GM08714 (cell line): ENCODE data around the gene PCDHGA12.
"Not testable (repeated sequence)": the region's sequence is repeated elsewhere in the genome, so short reads cannot be mapped to it uniquely, and the experiment has no call there.

ENCODE experiments used
- H3K4me3 ChIP-seq: fragments of 200-500 bp; sonication (Bioruptor generic); 2 replicates; pipeline ENCODE4 v1.5.1; 2014; ENCODE audit warnings: mild to moderate bottlenecking, low read length, inconsistent platforms
- ZNF274 ChIP-seq: IDR thresholded peaks from 2 replicates; pipeline ENCODE4 v1.6.1; 2012; ENCODE audit warnings: mild to moderate bottlenecking, low read depth, low read length

PCDHGA12 gene

DNA sequence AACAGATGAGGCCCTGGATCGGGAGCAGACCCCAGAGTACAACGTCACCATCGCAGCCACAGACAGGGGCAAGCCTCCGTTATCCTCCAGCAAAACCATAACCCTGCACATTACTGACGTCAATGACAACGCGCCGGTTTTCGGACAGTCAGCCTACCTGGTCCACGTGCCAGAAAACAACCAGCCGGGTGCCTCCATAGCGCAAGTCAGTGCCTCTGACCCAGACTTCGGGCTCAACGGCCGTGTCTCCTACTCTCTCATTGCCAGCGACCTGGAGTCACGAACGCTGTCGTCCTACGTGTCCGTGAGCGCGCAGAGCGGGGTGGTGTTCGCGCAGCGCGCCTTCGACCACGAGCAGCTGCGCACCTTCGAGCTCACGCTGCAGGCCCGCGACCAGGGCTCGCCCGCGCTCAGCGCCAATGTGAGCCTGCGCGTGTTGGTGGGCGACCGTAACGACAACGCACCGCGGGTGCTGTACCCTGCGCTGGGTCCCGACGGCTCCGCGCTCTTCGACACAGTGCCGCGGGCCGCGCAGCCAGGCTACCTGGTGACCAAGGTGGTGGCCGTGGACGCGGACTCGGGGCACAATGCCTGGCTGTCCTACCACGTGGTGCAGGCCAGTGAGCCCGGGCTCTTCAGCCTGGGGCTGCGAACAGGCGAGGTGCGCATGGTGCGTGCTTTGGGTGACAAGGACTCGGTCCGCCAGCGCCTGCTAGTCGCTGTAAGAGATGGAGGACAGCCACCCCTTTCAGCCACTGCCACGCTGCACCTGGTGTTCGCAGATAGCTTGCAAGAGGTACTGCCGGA is 11.0 kb upstream of the PCDHGA12 start:
- H3K4me3 ChIP-seq = no peak overlapping the region
- no peak for TF ChIP-seq ZNF274

DNA sequence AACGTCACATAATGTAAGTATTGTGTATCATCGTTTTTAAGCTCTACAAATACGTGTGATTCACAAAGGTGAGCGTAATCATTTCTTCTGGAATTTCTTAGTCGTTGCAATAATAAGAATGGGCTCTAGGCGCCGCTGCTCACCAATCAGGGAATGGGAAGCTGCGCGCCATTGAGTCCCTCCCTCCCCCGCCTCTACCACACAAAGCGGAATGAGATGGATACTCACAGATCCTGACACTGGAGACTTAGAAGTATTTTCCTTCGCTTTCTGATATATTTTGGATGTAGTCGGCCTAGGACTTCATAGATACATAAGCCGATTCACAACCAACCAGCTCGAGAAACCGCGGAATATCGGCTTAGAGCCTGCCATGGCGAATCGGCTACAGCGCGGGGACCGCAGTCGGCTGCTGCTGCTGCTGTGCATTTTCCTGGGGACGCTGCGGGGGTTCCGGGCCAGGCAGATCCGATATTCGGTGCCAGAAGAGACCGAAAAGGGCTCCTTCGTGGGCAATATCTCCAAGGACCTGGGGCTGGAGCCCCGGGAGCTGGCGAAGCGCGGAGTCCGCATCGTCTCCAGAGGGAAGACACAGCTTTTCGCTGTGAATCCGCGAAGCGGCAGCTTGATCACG is 9.3 kb upstream of the PCDHGA12 start, which contains the start of gene PCDHGA11:
Gene PCDHGA11, plus strand, starts transcription at position 197 of the 634 bp plus-strand sequence. Its CDS starts 177 bp downstream, at position 374.
- TF ChIP-seq ZNF274 = no peak
- peak within 1 kb of the TSS; percentile 56 for H3K4me3 ChIP-seq

DNA sequence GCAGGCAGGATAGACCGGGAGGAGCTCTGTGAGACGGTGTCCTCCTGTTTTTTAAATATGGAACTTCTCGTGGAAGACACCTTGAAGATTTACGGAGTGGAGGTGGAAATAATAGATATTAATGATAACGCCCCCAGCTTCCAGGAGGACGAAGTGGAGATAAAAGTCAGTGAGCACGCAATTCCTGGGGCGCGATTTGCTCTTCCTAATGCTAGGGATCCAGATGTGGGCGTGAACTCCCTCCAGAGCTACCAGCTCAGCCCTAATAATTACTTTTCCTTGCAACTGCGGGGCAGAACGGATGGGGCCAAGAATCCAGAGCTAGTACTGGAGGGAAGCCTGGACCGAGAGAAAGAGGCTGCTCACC is 8.8 kb upstream of the PCDHGA12 start:
- H3K4me3 ChIP-seq = peak overlapping the region; percentile 56
- no peak for TF ChIP-seq ZNF274

DNA sequence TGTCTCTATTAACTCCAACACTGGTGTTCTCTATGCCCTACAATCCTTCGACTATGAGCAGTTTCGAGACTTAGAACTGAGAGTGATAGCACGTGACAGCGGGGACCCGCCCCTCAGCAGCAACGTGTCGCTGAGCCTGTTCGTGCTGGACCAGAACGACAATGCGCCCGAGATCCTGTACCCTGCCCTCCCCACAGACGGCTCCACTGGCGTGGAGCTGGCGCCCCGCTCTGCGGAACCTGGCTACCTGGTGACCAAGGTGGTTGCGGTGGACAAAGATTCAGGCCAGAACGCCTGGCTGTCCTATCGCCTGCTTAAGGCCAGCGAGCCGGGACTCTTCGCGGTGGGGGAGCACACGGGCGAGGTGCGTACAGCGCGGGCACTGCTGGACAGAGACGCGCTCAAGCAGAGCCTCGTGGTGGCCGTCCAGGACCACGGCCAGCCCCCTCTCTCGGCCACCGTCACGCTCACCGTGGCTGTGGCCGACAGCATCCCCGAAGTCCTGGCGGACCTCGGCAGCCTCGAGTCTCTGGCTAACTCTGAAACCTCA is 7.5 kb upstream of the PCDHGA12 start:
- no peak overlapping the region for H3K4me3 ChIP-seq
- no peak for TF ChIP-seq ZNF274

DNA sequence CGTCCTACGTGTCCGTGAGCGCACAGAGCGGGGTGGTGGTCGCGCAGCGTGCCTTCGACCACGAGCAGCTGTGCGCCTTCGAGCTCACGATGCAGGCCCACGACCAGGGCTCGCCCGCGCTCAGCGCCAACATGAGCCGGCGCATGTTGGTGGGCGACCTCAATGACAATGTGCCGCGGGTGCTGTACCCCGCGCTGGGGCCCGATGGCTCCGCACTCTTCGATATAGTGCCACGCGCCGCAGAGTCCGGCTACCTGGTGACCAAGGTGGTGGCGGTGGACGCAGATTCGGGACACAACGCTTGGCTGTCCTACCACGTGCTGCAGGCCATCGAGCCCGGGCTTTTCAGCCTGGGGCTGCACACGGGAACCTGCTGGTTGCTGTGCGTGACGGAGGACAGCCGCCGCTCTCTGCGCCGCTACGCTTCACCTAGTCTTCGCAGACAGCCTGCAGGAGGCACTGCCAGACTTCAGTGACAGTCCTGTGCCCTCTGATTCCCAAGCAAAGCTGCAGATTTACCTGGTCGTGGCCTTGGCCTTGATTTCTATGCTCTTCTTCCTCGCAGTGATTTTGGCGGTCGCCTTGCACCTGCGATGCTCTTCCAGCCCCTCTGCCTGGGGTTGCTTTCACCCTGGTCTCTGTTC is 2.4 kb upstream of the PCDHGA12 start:
- no peak for TF ChIP-seq ZNF274
- H3K4me3 ChIP-seq = no peak overlapping the region

DNA sequence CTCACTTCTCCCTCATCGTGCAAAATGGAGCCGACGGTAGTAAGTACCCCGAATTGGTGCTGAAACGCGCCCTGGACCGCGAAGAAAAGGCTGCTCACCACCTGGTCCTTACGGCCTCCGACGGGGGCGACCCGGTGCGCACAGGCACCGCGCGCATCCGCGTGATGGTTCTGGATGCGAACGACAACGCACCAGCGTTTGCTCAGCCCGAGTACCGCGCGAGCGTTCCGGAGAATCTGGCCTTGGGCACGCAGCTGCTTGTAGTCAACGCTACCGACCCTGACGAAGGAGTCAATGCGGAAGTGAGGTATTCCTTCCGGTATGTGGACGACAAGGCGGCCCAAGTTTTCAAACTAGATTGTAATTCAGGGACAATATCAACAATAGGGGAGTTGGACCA is 979 bp downstream of the PCDHGA12 start:
- no peak for TF ChIP-seq ZNF274
- peak overlapping the region; percentile 43; the same call in 1 of the 2 replicates for H3K4me3 ChIP-seq

DNA sequence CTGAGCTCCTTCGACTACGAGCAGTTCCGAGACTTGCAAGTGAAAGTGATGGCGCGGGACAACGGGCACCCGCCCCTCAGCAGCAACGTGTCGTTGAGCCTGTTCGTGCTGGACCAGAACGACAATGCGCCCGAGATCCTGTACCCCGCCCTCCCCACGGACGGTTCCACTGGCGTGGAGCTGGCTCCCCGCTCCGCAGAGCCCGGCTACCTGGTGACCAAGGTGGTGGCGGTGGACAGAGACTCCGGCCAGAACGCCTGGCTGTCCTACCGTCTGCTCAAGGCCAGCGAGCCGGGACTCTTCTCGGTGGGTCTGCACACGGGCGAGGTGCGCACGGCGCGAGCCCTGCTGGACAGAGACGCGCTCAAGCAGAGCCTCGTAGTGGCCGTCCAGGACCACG is 2.0 kb downstream of the PCDHGA12 start:
- not testable (repeated sequence) for H3K4me3 ChIP-seq

DNA sequence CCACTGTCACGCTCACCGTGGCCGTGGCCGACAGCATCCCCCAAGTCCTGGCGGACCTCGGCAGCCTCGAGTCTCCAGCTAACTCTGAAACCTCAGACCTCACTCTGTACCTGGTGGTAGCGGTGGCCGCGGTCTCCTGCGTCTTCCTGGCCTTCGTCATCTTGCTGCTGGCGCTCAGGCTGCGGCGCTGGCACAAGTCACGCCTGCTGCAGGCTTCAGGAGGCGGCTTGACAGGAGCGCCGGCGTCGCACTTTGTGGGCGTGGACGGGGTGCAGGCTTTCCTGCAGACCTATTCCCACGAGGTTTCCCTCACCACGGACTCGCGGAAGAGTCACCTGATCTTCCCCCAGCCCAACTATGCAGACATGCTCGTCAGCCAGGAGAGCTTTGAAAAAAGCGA is 2.4 kb downstream of the PCDHGA12 start:
- not testable (repeated sequence) for H3K4me3 ChIP-seq

DNA sequence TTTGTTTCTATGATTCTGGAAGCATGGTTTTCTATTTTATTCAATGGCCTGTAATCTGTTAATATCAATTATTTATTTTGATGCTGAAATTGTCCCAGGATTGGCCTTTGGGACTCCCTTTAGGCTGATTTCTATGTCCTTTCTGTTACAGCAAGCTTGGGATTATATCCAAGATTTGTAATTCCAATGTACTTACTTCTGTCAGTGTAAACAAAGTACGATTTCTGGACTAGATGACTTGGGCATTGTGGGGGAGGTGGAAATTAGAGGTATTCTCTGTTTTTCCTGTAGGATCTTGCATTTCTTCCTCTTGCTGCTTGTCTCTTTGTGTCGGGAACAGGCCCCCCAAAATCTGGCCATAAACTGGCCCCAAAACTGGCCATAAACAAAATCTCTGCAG is 3.7 kb downstream of the PCDHGA12 start:
- H3K4me3 ChIP-seq = no peak overlapping the region
- no peak for TF ChIP-seq ZNF274

DNA sequence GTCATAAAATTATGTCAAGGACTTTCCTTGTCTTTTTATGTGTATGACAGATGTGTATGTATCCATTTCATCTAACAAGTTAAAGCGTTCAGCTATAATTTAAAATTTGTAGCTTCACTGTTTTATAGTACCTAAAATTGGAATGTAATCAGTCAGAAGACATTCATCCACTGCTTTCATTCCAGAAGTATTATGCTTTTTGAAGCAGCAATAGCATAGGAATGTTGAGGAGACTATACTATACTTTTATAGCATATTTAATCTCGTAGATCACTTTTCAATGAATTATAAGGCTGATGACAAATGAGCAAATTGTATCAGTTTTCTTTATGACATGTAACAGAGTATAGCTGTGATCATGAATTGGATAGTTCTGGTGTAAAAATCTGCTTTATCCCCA is 6.9 kb downstream of the PCDHGA12 start:
- TF ChIP-seq ZNF274 = no peak
- no peak overlapping the region for H3K4me3 ChIP-seq

DNA sequence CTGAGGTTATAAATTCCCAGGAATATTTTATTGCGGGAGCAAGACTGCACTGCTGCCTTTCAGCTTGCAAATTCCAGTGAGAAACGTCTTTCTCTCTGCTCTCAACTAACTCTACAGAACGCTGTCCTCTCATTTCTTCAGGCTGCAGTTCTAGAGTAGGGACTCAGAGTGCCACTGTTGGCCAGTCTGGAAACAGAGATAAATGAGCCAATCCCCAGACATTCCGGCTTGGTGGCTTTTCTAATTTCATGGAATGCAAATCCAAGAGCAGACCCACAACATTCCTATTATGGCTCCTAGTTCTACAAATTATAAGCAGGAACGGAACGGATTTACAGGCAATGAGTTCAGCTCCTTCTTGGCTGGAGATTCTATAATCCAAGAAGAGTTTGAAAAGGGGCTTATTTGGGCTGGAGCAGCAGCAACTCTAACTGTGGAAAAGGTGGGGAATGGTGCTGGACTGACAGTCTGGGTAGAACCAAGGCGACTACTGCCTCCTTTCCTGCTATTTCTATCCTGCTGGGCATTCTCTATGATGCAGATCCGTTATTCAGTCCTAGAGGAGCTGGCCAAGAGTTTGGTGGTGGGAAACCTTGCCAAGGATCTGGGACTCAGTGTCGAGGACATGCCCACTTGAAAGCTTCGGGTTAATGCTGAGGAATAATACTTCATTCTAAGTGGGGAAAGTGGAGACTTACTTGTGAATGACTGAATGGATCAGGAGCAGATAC is 9.3 kb downstream of the PCDHGA12 start:
- H3K4me3 ChIP-seq = no peak overlapping the region
- no peak for TF ChIP-seq ZNF274

DNA sequence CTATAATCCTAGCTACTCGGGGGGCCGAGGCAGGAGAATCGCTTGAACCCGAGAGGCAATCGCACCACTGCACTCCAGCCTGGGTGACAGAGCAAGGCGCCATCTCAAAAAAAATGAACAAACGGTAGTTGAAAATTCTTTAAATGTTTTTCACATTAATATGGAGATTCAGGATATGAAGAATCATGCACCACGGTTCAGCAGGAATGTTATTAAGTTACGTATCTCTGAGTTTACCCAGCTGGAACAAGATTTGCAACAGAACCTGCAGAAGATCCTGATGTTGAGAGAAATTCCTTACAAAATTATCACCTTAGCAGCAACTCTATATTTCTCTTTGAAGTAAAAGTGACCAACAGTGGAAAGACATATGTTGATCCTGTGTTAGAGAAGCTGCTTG is 10.0 kb downstream of the PCDHGA12 start:
- no peak overlapping the region for H3K4me3 ChIP-seq
- TF ChIP-seq ZNF274 = no peak

DNA sequence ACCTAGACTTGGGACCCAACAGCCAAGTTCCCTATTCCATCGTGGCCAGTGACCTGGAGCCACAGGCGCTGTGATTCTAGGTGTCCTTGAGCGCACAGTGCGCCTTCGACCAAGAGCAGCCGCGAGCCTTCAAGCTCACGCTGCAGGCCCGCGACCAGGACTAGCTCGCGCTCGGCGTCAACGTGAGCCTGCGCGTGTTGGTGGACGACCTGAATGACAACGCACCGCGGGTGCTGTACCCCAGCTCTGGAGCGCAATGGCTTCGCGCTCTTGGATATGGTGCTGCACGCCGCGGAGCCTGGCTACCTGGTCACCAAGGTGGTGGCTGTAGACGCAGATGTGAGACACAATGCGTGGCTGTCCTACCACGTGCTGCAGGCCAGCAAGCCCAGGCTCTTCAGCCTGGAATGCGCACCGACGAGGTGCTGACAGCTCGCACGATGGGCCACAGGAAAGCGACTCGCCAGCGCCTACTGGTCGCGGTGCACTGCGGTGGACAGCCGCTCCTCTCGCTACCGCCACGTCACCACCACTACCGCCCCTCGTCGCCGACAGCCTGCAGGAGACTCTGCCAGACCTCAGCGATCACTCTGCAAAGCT is 11.4 kb downstream of the PCDHGA12 start:
- H3K4me3 ChIP-seq = no peak overlapping the region
- TF ChIP-seq ZNF274 = no peak

DNA sequence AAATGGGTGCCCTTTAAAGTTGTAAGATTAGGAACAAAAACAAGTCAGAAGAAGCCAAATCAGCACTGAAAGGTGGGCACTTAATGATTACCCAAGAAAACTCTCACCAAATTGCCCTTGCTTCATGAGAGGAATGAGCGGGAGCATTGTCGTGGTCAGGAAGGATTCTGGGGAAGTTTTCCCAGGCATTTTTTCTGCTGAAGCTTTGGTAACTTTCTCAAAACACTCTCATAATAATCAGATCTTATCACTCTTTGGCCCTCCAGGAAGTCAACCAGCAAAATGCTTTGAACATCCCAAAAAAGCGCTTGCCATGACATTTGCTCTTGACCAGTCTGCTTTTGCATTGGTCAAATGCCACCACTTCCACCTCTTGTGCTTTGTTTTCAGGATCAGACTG is 35.0 kb downstream of the PCDHGA12 start:
- no peak overlapping the region for H3K4me3 ChIP-seq
- no peak for TF ChIP-seq ZNF274
